CD4-positive, alpha-beta T cell (primary cell): Measurements from ENCODE around the gene C13orf42. TPM values are rescaled to one million over a fixed set of nuclear protein-coding genes. Genes with fewer than 3 reads are reported as not detected.

Experiments
- ATAC-seq: fragments of 200-7000 bp; cut with Tn5 transposase; one replicate; pipeline ENCODE4 v1.10.0; 2022; ENCODE audit warnings: mild to moderate bottlenecking; ENCODE audit not compliant: poor library complexity
- CTCF ChIA-PET: fragments of 350-600 bp; sonication (Branson Sonifier 250); formaldehyde crosslinking; loops from one replicate; lab custom pipeline; 2021; ENCODE audit warnings: antibody characterized with exemption, inconsistent platforms; lab: Charles Lee
- POLR2A ChIA-PET: fragments of 350-600 bp; sonication (Branson Sonifier 250); formaldehyde crosslinking; loops from one replicate; lab custom pipeline; 2021; ENCODE audit warnings: antibody characterized with exemption, inconsistent platforms; lab: Charles Lee
- DNase-seq, 14 experiments: peaks; one replicate each; pipeline ENCODE4 v3.0.0-alpha.2; 2013 to 2020; ENCODE audit warnings: mixed read lengths in 2 of 14
- H3K27ac ChIP-seq, 2 donors: one replicate each; pipeline versions ENCODE4 v1.5.1 to v1.7.0; 2013; ENCODE audit warnings: low read length in 2 of 2, low read depth in 1 of 2, mild to moderate bottlenecking in 1 of 2
- H3K27me3 ChIP-seq, 2 experiments: 1 replicate in 1 of 2; 2 replicates in 1 of 2; pipeline versions ENCODE4 v1.6.1 to v1.7.0; 2013; ENCODE audit warnings: low read length in 2 of 2, control low read depth in 1 of 2, mild to moderate bottlenecking in 1 of 2, moderate library complexity in 1 of 2; ENCODE audit not compliant: insufficient read depth in 2 of 2, control insufficient read depth in 1 of 2
- H3K36me3 ChIP-seq: one replicate; pipeline ENCODE4 v1.6.1; 2013; ENCODE audit warnings: low read length, control low read depth; ENCODE audit not compliant: insufficient read depth
- H3K4me1 ChIP-seq: one replicate; pipeline ENCODE4 v1.6.1; 2013; ENCODE audit warnings: low read length, control low read depth; ENCODE audit not compliant: insufficient read depth
- H3K4me3 ChIP-seq: one replicate; pipeline ENCODE4 v1.5.1; 2013; ENCODE audit warnings: mild to moderate bottlenecking, low read length, moderate library complexity
- H3K9me3 ChIP-seq, 2 experiments: 1 replicate in 1 of 2; 2 replicates in 1 of 2; pipeline versions ENCODE4 v1.6.1 to v1.7.0; 2013; ENCODE audit warnings: low read length in 2 of 2, mild to moderate bottlenecking in 2 of 2, control low read depth in 1 of 2, moderate library complexity in 1 of 2; ENCODE audit not compliant: control insufficient read depth in 1 of 2, insufficient read depth in 1 of 2
- H3K27ac Mint-ChIP-seq: one replicate; pipeline ENCODE4 v1.8.0; 2020; ENCODE audit warnings: mixed read lengths
- H3K27me3 Mint-ChIP-seq: one replicate; pipeline ENCODE4 v1.8.0; 2021; ENCODE audit warnings: mixed read lengths
- H3K36me3 Mint-ChIP-seq: one replicate; pipeline ENCODE4 v1.8.0; 2021; ENCODE audit warnings: low read depth, mixed read lengths
- H3K4me1 Mint-ChIP-seq: one replicate; pipeline ENCODE4 v1.8.0; 2021; ENCODE audit warnings: low read depth, mixed read lengths
- H3K4me3 Mint-ChIP-seq: one replicate; pipeline ENCODE4 v1.8.0; 2020; ENCODE audit warnings: mild to moderate bottlenecking, mixed read lengths
- H3K9me3 Mint-ChIP-seq: one replicate; pipeline ENCODE4 v1.8.0; 2020; ENCODE audit warnings: mixed read lengths
- CTCF ChIP-seq: fragments of 200-600 bp; IDR thresholded peaks from one replicate; pipeline ENCODE4 v1.8.0; 2022; ENCODE audit warnings: antibody characterized with exemption, mild to moderate bottlenecking
- intact Hi-C, 2 experiments: fragments of 100-400 bp; cut with DNase I in 1 of 2; cut with micrococcal nuclease in 1 of 2; formaldehyde crosslinking; loops; one replicate each; pipeline versions ENCODE4 v1.15.1 to v1.9.0; 2023 to 2025; cut with DNase I, micrococcal nuclease
- total RNA-seq, 174 experiments: library from RNA in 2 of 174; stranded (reverse) in 2 of 174; gene quantifications; one replicate each; pipeline ENCODE4 v1.2.3 and lab custom pipeline; 2021 to 2026

The C13orf42 gene
- total RNA-seq, 2 experiments from 2014 or later = not detected

- Histone ChIP-seq H3K4me1 (no peaks in the 10 kb centered on the region), H3K36me3 (no peaks in the 10 kb centered on the region), H3K27me3 (peaks cover 0 to 6% of the 10 kb centered on the region in 2 experiments), H3K27ac (no peak overlapping the region), H3K4me3 (no peak overlapping the region), H3K9me3 (peaks cover 2 to 5% of the 10 kb centered on the region in 2 experiments)
- Mint-ChIP-seq H3K9me3 (no peaks in the 10 kb centered on the region), H3K36me3 (no peaks in the 10 kb centered on the region), H3K27me3 (peaks cover 22% of the 10 kb centered on the region), H3K4me1 (no peaks in the 10 kb centered on the region), H3K27ac (no peak overlapping the region), H3K4me3 (no peak overlapping the region)
- ATAC-seq = no peak
- TF ChIP-seq CTCF = no peak
- no peak for DNase-seq
- POLR2A ChIA-PET = no interaction called here
- intact Hi-C loops = no loop called here
- CTCF ChIA-PET = no interaction called here
Measured at GRCh38 chr13:51112771-51113170, 1.7 kb upstream of the C13orf42 start.

- Histone ChIP-seq H3K4me3 (no peak overlapping the region), H3K27ac (no peak overlapping the region), H3K4me1 (no peaks in the 10 kb centered on the region), H3K9me3 (peaks cover 0 to 5% of the 10 kb centered on the region in 2 experiments), H3K36me3 (no peaks in the 10 kb centered on the region), H3K27me3 (peaks cover 0 to 6% of the 10 kb centered on the region in 2 experiments)
- Mint-ChIP-seq H3K4me1 (no peaks in the 10 kb centered on the region), H3K4me3 (no peak overlapping the region), H3K27ac (no peak overlapping the region), H3K36me3 (no peaks in the 10 kb centered on the region), H3K9me3 (no peaks in the 10 kb centered on the region), H3K27me3 (peaks cover 20% of the 10 kb centered on the region)
- DNase-seq (no peak), ATAC-seq (no peak)
- intact Hi-C loops = no loop called here
- no peak for TF ChIP-seq CTCF
- ChIA-PET POLR2A (no interaction called here), CTCF (no interaction called here)
Measured at GRCh38 chr13:51111997-51112396, 923 bp upstream of the C13orf42 start.

GRCh38 chr13:51107996-51108395 lies 3.1 kb downstream of the C13orf42 start:
- Mint-ChIP-seq H3K4me3 (no peak overlapping the region), H3K27ac (no peak overlapping the region), H3K9me3 (no peaks in the 10 kb centered on the region), H3K4me1 (no peaks in the 10 kb centered on the region), H3K36me3 (no peaks in the 10 kb centered on the region), H3K27me3 (peaks cover 7% of the 10 kb centered on the region)
- POLR2A ChIA-PET = no interaction called here
- H3K4me1 ChIP-seq = no peaks in the 10 kb centered on the region
- no peak for TF ChIP-seq CTCF
- no peaks in the 10 kb centered on the region for H3K36me3 ChIP-seq
- H3K4me3 ChIP-seq = no peak overlapping the region
- DNase-seq (no peak), ATAC-seq (no peak)
- H3K27me3 ChIP-seq = peaks cover 5 to 6% of the 10 kb centered on the region in 2 experiments
- intact Hi-C loops = no loop called here
- CTCF ChIA-PET = no interaction called here
- H3K9me3 ChIP-seq = peaks cover 0 to 5% of the 10 kb centered on the region in 2 experiments
- no peak overlapping the region for H3K27ac ChIP-seq
